SH-SY5Y (cell line): Measurements from ENCODE around the gene C4BPA.

Experiments used
- GATA2 ChIP-seq: IDR thresholded peaks from 2 replicates; pipeline ENCODE4 v1.6.1; 2011; ENCODE audit warnings: mild to moderate bottlenecking, low read depth, low read length
- GATA3 ChIP-seq: IDR thresholded peaks from 2 replicates; pipeline ENCODE4 v1.6.1; 2011; ENCODE audit warnings: low read depth, mild to moderate bottlenecking, low read length, moderate library complexity

DNA sequence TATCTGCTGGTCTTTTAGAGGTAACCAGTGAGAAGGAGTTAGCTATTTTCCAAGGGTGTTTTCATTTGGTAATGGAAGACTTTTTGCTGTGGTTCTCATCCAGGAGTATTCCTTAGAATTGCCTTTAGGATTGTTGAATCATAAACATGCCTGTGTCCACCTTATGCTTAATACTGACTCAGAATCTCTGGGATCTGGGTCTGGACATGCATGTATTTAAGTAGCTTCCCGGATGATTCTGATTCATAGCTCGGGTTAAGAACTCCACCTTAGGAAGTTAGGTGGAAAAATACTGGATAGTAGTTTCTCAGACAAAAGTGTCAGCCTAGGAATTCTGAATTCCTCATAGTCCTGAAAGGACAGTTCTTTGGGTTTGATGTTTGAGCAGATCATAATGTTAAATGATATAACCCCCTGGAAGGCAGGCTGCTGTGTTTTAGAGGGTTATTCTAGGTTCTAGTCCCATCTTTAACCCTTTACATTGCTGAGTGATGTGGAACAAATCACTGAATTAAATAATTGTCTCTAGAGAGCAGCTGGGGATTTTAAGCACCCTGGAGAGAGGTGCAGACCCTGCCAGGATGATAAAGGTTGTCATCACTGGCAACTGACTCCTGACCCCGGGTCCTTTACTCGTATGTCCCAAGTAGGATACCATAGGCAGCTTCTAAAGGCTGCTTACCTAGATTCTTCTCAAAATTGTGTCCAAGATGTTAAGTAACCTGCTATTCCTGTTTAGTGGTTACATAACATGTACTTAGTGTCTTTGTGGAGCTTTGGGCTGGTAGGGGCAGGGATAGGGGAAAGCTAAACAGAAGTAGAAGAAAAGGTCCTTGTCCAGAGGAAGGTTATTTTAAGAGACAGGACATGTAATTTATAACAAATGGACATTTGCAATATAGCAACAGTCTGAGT lies 29.9 kb upstream of the C4BPA start:
- no peak for TF ChIP-seq GATA3
- TF ChIP-seq GATA2: no peak
